HCT116 (cell line): ENCODE results near the gene PIGN. TPM values are rescaled to one million over a fixed set of nuclear protein-coding genes. Genes with fewer than 3 reads are reported as not detected.

Experiments used
- ATAC-seq: fragments of 200-7000 bp; cut with Tn5 transposase; 2 replicates; pipeline ENCODE4 v1.9.1; 2020; ENCODE audit warnings: mild to moderate bottlenecking, moderate library complexity
- BruUV-seq: library from RNA; stranded (reverse); fragments of 400-500 nt; replicated peaks from 2 replicates; lab custom pipeline; 2021; lab: Mats Ljungman, UMichigan
- CTCF ChIA-PET: fragments of 300-600 bp; sonication (Branson Sonifier 250); formaldehyde crosslinking; loops from one replicate; lab custom pipeline; 2021; ENCODE audit warnings: antibody characterized with exemption; lab: Charles Lee
- POLR2A ChIA-PET: fragments of 300-600, 350-600 bp; sonication (Branson Sonifier 250); formaldehyde crosslinking; loops from one replicate; lab custom pipeline; 2021; ENCODE audit warnings: antibody characterized with exemption; lab: Charles Lee
- RAD21 ChIA-PET, 2 experiments: fragments of 300-600 bp; sonication (Branson Sonifier 250); formaldehyde crosslinking; loops; one replicate each; lab custom pipeline; 2023; ENCODE audit warnings: low total read pairs in 2 of 2; ENCODE audit not compliant: uncharacterized antibody in 2 of 2, unreplicated experiment in 2 of 2, low non-redundant PET in 1 of 2; lab: Charles Lee
- DNase-seq: peaks from one replicate; pipeline ENCODE4 v3.0.0-alpha.2; 2010; ENCODE audit warnings: low read depth, low spot score
- H2AFZ ChIP-seq: fragments of 200-600 bp; shearing (Covaris generic), sonication (generic); 2 replicates; pipeline ENCODE4 v1.6.1; 2017; ENCODE audit warnings: low read depth, mixed run types, mixed read lengths, antibody characterized with exemption, low read length; ENCODE audit not compliant: poor library complexity, severe bottlenecking
- H3K27ac ChIP-seq: 2 replicates; pipeline ENCODE4 v1.5.1; 2012; ENCODE audit warnings: low read depth, low read length
- H3K27me3 ChIP-seq: fragments of 200-600 bp; sonication (generic); 2 replicates; pipeline ENCODE4 v1.6.1; 2016; ENCODE audit warnings: mixed run types, low read length, mixed read lengths; ENCODE audit not compliant: insufficient read depth
- H3K36me3 ChIP-seq, 2 experiments: fragments of 200-500 bp in 1 of 2; fragments of 200-600 bp in 1 of 2; sonication (Bioruptor generic) in 1 of 2; sonication (generic) in 1 of 2; 2 replicates each; pipeline versions ENCODE4 v1.5.1 to v1.6.1; 2014 to 2016; ENCODE audit warnings: low read length in 2 of 2, inconsistent platforms in 1 of 2, mixed read lengths in 1 of 2, mixed run types in 1 of 2; ENCODE audit not compliant: insufficient read depth in 2 of 2, control insufficient read depth in 1 of 2
- H3K4me1 ChIP-seq, 2 experiments: fragments of 200-600 bp in 1 of 2; sonication (generic) in 1 of 2; 2 replicates each; pipeline versions ENCODE4 v1.5.1 to v1.6.1; 2012 to 2017; ENCODE audit warnings: low read length in 2 of 2, inconsistent platforms in 1 of 2, mild to moderate bottlenecking in 1 of 2, mixed read lengths in 1 of 2, mixed run types in 1 of 2, moderate library complexity in 1 of 2; ENCODE audit not compliant: insufficient read depth in 2 of 2, control insufficient read depth in 1 of 2
- H3K4me2 ChIP-seq: fragments of 200-600 bp; sonication (generic); 2 replicates; pipeline ENCODE4 v1.6.1; 2017; ENCODE audit warnings: mixed run types, low read length, mixed read lengths
- H3K4me3 ChIP-seq, 2 experiments: fragments of 200-600 bp in 1 of 2; sonication (generic) in 1 of 2; replicated peaks in 1 of 2; 2 replicates each; pipeline ENCODE4 v1.5.1; 2011 to 2016; ENCODE audit warnings: low read length in 2 of 2, control low read depth in 1 of 2, low read depth in 1 of 2, mild to moderate bottlenecking in 1 of 2, mixed read lengths in 1 of 2, mixed run types in 1 of 2
- H3K79me2 ChIP-seq: fragments of 200-600 bp; sonication (generic); 2 replicates; pipeline ENCODE4 v1.6.1; 2017; ENCODE audit warnings: mild to moderate bottlenecking, mixed run types, low read length, moderate library complexity, mixed read lengths; ENCODE audit not compliant: insufficient read depth
- H3K9ac ChIP-seq: fragments of 200-600 bp; sonication (generic); 2 replicates; pipeline ENCODE4 v1.6.1; 2016; ENCODE audit warnings: low read length, mixed read lengths
- H3K9me2 ChIP-seq: fragments of 200-600 bp; sonication (generic), shearing (Covaris generic); 2 replicates; pipeline ENCODE4 v1.6.1; 2017; ENCODE audit warnings: mixed run types, mild to moderate bottlenecking, moderate library complexity; ENCODE audit not compliant: insufficient read depth
- H3K9me3 ChIP-seq, 2 experiments: fragments of 200-500 bp in 1 of 2; fragments of 200-600 bp in 1 of 2; sonication (Bioruptor generic) in 1 of 2; sonication (generic) in 1 of 2; 2 replicates each; pipeline ENCODE4 v1.6.1; 2014 to 2017; ENCODE audit warnings: low read length in 2 of 2, mixed read lengths in 2 of 2, inconsistent platforms in 1 of 2, low read depth in 1 of 2, mild to moderate bottlenecking in 1 of 2, mixed run types in 1 of 2, moderate library complexity in 1 of 2; ENCODE audit not compliant: control insufficient read depth in 1 of 2, insufficient read depth in 1 of 2
- H4K20me1 ChIP-seq: fragments of 200-600 bp; sonication (generic), shearing (Covaris generic); 2 replicates; pipeline ENCODE4 v1.6.1; 2017; ENCODE audit warnings: mixed run types, mild to moderate bottlenecking, moderate library complexity; ENCODE audit not compliant: insufficient read depth
- ATF3 ChIP-seq: IDR thresholded peaks from 2 replicates; pipeline ENCODE4 v1.6.1; 2012
- CBX3 ChIP-seq: IDR thresholded peaks from 2 replicates; pipeline ENCODE4 v1.6.1; 2012; ENCODE audit warnings: low read depth
- CEBPB ChIP-seq: IDR thresholded peaks from 2 replicates; pipeline ENCODE4 v1.6.1; 2012; ENCODE audit warnings: low read depth
- EZH2 ChIP-seq: fragments of 200-600 bp; sonication (generic); IDR thresholded peaks from 2 replicates; pipeline ENCODE4 v1.6.1; 2017; ENCODE audit warnings: antibody characterized with exemption, mixed run types
- FOSL1 ChIP-seq: IDR thresholded peaks from 2 replicates; pipeline ENCODE4 v1.6.1; 2012; ENCODE audit warnings: low read depth
- JUND ChIP-seq: IDR thresholded peaks from 2 replicates; pipeline ENCODE4 v1.6.1; 2012
- POLR2A ChIP-seq: IDR thresholded peaks from 2 replicates; pipeline ENCODE4 v1.7.0; 2011; ENCODE audit warnings: borderline replicate concordance; ENCODE audit not compliant: insufficient read depth, insufficient read length; ENCODE audit errors: extremely low read depth
- POLR2AphosphoS5 ChIP-seq: IDR thresholded peaks from 2 replicates; pipeline ENCODE4 v1.6.1; 2011; ENCODE audit warnings: mild to moderate bottlenecking, low read depth, low read length, moderate library complexity
- REST ChIP-seq: IDR thresholded peaks from 2 replicates; pipeline ENCODE4 v1.6.1; 2012; ENCODE audit warnings: low read depth
- SIN3A ChIP-seq: IDR thresholded peaks from 2 replicates; pipeline ENCODE4 v1.6.1; 2012; ENCODE audit warnings: low read depth
- SP1 ChIP-seq: IDR thresholded peaks from 2 replicates; pipeline ENCODE4 v1.6.1; 2012; ENCODE audit warnings: low read depth
- SRF ChIP-seq: IDR thresholded peaks from 2 replicates; pipeline ENCODE4 v1.6.1; 2012; ENCODE audit warnings: low read depth
- TCF7L2 ChIP-seq: IDR thresholded peaks from 2 replicates; pipeline ENCODE4 v1.7.0; 2011; ENCODE audit warnings: borderline replicate concordance, inconsistent platforms; ENCODE audit not compliant: insufficient read depth, insufficient read length; ENCODE audit errors: extremely low read depth
- YY1 ChIP-seq: IDR thresholded peaks from 2 replicates; pipeline ENCODE4 v1.6.1; 2011; ENCODE audit warnings: low read length, low read depth, moderate library complexity, mild to moderate bottlenecking; ENCODE audit not compliant: insufficient replicate concordance; ENCODE audit errors: extremely low read depth
- ZBTB33 ChIP-seq: IDR thresholded peaks from 2 replicates; pipeline ENCODE4 v1.6.1; 2011; ENCODE audit warnings: mild to moderate bottlenecking, low read length, moderate library complexity; ENCODE audit not compliant: insufficient replicate concordance; ENCODE audit errors: extremely low read depth
- ZFX ChIP-seq: fragments of 450-650 bp; IDR thresholded peaks from 2 replicates; pipeline ENCODE4 v1.6.1; 2017
- ZNF274 ChIP-seq: fragments of 200-500 bp; sonication (Bioruptor generic); IDR thresholded peaks from 2 replicates; pipeline ENCODE4 v1.6.1; 2014; ENCODE audit warnings: mild to moderate bottlenecking, low read depth, low read length, inconsistent platforms
- intact Hi-C: fragments of 100-400 bp; cut with micrococcal nuclease; formaldehyde crosslinking; loops from 2 replicates; pipeline ENCODE4 v1.10.0; 2022
- total RNA-seq: library from RNA; stranded (reverse); gene quantifications from one replicate; pipeline ENCODE4 v1.2.1, GENCODE V29; 2021; ENCODE audit not compliant: unreplicated experiment

Gene PIGN
- total RNA-seq, 1 experiment from 2014 or later = 12.2 TPM

GRCh38 chr18:61998957-61999356 is 187.9 kb downstream of the PIGN start:
- ChIA-PET RAD21 (no interaction called here), CTCF (no interaction called here), POLR2A (no interaction called here)
- Histone ChIP-seq H3K9me2 (no peaks in the 10 kb centered on the region), H3K4me2 (no peak overlapping the region), H3K79me2 (no peaks in the 10 kb centered on the region), H3K4me3 (no peak overlapping the region), H3K9ac (no peak overlapping the region), H3K36me3 (no peaks in the 10 kb centered on the region), H3K27ac (no peak overlapping the region), H3K4me1 (no peaks in the 10 kb centered on the region), H2AFZ (no peak overlapping the region), H4K20me1 (no peaks in the 10 kb centered on the region), H3K9me3 (no peaks in the 10 kb centered on the region), H3K27me3 (no peaks in the 10 kb centered on the region)
- intact Hi-C loops = no loop called here
- no TSS peak for BruUV-seq
- ATAC-seq (no peak), DNase-seq (no peak)
- TF ChIP-seq SRF (no peak), POLR2A (no peak), REST (no peak), CEBPB (no peak), ZNF274 (no peak), CBX3 (no peak), JUND (no peak), TCF7L2 (no peak)

GRCh38 chr18:61998335-61998734 is 188.5 kb downstream of the PIGN start:
- CTCF ChIA-PET = no interaction called here
- H3K79me2 ChIP-seq = no peaks in the 10 kb centered on the region
- no peaks in the 10 kb centered on the region for H3K9me3 ChIP-seq
- TF ChIP-seq SRF (no peak), ZBTB33 (no peak), POLR2AphosphoS5 (no peak), CBX3 (no peak), ZFX (no peak), YY1 (no peak), SIN3A (no peak), ATF3 (no peak), EZH2 (no peak), FOSL1 (no peak), ZNF274 (no peak), SP1 (no peak)
- ATAC-seq = no peak
- H3K4me2 ChIP-seq = no peak overlapping the region
- intact Hi-C loops = no loop called here
- H3K4me3 ChIP-seq = no peak overlapping the region
- H3K9me2 ChIP-seq = no peaks in the 10 kb centered on the region
- H3K4me1 ChIP-seq = no peaks in the 10 kb centered on the region
- no peaks in the 10 kb centered on the region for H3K36me3 ChIP-seq
- BruUV-seq = no TSS peak
- RAD21 ChIA-PET = no interaction called here
- H3K9ac ChIP-seq = no peak overlapping the region
- no peaks in the 10 kb centered on the region for H3K27me3 ChIP-seq
- DNase-seq = no peak
- H4K20me1 ChIP-seq = no peaks in the 10 kb centered on the region
- H2AFZ ChIP-seq = no peak overlapping the region
- no peak overlapping the region for H3K27ac ChIP-seq
- POLR2A ChIA-PET = no interaction called here
